CD4-positive, alpha-beta T cell treated with Interleukin-2 at 100 ng/mL for 4 hours (primary cell): ENCODE results near the gene OSR1.
"Not testable (repeated sequence)": the region's sequence is repeated elsewhere in the genome, so short reads cannot be mapped to it uniquely, and the experiment has no call there.

ENCODE experiments used
- DNase-seq: peaks from one replicate; pipeline ENCODE4 v3.0.0-alpha.2; 2020; ENCODE audit warnings: low spot score

The OSR1 gene

DNA sequence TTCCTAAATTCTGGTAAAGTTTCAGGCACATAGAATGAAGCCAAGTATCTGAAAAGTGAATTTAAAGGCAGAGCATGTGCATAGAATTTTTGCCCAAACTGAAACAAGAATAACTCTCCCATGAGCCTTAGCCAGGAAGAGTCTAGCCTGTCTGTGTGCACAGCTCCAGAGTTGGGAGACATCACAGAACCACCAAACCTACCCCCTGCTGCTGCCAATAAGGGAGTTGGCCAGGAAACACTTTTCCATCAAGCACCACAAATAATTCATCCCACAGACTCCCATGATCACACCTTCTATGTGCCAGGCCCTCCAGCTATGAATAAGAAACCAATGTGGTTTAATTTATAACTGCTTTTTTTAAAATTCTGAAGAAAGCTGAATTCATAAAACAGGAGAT lies 27.0 kb downstream of the OSR1 start:
- DNase-seq = no peak

DNA sequence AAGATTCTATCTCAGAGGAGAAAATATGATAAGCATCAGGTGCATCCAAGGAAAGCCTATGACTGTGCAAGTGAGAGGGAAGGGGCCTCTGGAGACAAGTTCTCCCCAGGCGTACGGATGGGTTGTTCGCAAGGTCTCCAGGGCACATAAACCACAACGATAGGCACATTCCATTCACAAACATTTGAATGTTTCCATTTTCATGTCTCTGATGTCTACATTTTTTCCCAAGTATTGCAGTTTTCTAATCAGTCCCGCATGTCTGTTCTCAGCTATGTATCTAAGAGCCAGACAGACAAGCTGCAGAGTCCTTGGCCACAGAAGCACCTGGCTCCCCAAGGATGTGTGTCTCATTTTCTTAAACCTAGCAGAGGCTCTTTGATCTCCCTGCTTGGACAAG lies 28.0 kb downstream of the OSR1 start:
- DNase-seq = no peak

DNA sequence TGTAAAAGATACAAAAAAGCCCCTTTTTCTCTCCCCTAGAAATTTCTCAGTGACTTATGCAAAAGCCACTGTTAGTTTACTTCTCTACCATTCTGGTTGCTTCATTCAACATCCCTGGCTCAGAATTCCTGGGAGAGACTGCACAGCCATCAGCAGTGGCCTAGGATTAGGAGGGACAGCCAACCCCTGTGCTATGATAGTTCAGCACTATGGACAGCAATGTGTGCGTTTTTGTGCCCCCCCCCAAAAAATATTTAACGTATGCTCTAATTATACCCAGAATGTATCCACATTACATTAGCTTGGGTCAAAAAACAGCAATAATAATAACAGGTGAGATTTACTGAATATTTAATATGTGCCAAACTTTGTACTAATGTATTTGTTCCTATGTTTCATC lies 29.0 kb downstream of the OSR1 start:
- no peak for DNase-seq

DNA sequence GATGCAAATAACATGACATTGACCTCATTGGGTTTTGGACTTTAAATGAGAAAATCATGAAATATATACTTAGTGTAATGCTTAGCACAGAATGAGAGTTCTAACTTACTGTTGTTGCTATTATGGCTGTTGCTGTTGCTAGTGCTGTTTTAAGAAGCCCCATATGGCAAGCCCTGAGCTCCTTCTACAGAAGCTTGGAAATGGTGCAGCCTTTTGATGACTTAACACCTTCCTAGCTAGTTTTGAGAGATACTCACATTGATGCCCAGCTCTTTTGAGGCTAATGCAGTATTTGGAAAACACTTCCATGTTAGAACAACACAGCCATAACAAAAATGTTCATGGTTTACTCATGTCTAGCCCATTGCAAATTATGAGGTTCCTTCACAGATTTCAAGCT lies 30.9 kb downstream of the OSR1 start:
- no peak for DNase-seq

DNA sequence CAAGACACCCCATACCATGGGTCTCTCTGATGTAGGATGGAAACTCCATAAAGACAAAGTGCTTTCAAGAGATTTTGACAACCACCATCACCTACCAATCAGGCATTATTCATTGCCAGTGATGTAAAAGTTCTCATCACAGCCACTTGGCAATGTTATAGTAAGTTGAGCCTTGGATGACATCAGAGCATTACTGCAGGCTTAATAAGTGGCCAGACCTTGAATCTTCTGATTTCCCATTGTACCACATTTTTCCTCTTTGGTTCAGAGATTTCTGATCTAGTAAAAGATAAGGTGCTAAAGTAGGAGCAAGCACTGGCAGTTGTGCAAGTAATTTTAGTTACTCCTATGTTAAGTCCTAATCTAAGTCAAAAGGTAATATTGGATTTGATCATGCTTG lies 36.5 kb downstream of the OSR1 start:
- no peak for DNase-seq

DNA sequence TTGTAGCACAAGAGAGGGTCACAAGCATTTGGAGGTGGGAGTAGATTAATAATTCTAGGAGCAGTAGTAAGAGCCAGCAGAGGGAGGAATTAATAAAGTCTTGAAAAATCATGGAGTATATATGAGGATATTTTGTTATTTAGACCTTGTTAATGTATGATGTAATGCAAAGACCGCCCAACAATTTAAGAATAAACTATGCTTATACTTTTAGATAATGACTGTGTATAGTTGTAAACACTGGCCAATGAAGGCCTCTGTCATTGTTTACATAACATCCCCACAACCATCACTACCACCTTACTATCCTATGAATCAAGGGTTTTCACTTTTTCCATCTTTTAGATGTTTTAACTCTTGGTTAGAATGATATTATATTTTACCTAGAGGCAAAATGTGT lies 37.6 kb downstream of the OSR1 start:
- no peak for DNase-seq

DNA sequence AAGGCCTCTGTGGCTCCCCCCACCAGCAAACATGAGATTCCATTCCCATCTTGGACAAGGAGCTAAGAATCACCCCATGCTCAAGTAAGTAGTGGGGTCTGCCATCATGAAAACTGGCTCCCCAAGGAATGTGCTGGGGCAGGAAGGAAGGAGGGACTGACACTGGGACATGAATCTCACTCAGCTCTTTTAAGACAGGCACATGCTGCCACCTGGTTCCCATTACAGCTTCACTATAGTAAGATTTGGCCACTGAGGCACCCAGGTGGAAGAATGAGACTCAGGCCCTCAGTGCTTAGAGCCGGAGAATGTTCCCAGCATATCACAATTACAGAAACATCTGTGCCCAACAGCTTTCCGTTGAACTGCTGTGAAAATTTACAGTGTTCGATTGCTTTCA lies 38.7 kb downstream of the OSR1 start:
- DNase-seq = no peak

DNA sequence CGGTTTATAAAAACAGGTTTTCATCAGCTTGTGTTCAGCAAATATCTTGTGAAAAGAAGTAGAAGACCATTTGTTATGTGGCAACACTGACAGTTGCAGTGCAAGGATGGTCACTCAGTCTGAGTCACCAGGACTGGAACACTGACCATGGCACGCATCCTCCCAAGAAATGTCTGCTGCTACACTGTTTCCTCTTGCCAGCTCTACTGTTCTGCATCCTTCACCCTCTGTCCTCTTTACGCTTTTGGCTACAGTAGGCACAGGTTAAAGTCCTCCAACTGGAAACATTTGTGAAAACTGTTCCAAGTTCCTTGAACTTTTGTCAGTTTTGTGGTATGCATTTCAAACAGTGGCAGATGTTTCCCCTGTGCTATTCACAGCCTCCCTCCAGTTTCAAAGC lies 39.4 kb downstream of the OSR1 start:
- no peak for DNase-seq

DNA sequence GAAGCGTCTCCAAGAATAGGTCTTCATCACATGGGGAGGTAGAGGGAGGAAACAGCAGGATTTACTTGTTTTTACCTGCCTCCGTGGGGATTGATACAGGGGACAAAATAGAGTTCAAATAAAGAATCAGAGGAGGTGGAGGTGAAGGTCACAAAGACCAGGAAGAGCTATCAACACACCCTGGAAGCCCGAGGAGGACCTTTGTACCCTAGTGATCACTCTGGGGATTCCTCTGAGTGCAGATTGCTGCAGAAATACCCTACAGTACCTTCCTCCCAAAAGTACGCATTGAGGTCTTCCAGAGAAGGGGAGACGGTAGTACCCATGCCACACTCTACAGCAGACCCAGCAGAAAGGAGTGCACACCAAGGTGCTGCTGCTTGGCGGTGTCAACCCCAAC lies 44.9 kb downstream of the OSR1 start:
- no peak for DNase-seq

DNA sequence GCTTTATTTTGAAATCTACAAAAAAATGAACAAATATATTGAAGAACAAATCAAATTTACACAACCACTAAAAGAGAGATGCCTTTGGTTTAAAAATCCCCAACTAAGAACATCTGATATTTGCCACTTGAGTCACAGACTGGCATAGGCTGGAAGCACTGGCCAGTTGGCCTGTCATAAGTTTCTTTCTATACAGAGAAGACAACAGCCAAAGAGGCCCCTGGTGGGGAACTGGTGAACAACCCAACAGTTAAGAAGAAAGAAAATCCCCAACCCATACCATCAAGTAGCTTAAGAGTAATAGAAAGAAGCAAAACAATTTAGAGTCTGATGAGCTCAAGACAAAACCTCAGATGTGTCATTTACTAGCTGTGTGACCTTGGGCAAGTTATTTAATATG lies 45.5 kb downstream of the OSR1 start:
- no peak for DNase-seq

DNA sequence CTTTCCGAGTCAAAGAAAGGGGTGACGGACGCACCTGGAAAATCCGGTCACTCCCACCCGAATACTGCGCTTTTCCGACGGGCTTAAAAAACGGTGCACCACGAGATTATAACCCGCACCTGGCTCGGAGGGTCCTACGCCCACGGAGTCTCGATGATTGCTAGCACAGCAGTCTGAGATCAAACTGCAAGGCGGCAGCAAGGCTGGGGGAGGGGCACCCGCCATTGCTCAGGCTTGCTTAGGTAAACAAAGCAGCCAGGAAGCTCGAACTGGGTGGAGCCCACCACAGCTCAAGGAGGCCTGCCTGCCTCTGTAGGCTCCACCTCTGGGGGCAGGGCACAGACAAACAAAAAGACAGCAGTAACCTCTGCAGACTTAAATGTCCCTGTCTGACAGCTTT lies 52.4 kb downstream of the OSR1 start:
- not testable (repeated sequence) for DNase-seq

DNA sequence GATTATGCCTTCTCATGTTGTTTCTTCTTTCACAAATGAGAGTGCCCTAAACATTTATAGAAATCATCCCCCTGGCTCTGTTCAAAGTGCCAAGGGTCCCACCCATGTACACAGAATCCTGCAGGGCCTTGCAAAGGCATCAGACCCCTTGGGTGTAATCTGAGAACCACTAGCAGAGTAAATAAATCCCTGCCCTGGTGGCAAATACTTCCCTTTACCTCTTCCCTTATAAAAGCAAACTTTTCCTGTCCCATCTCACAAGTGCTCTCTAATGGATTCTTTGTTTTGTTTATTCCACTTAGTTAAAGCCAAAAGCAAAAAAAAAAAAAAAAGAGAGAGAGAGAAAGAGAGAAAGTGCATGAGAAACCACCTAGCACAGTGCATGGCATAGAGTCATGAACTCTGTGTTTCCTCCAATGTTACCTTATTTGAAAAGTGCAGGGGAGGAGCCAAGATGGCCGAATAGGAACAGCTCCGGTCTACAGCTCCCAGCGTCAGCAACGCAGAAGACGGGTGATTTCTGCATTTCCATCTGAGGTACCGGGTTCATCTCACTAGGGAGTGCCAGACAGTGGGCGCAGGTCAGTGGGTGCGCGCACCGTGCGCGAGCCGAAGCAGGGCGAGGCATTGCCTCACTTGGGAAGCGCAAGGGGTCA lies 52.9 kb downstream of the OSR1 start:
- not testable (repeated sequence) for DNase-seq

DNA sequence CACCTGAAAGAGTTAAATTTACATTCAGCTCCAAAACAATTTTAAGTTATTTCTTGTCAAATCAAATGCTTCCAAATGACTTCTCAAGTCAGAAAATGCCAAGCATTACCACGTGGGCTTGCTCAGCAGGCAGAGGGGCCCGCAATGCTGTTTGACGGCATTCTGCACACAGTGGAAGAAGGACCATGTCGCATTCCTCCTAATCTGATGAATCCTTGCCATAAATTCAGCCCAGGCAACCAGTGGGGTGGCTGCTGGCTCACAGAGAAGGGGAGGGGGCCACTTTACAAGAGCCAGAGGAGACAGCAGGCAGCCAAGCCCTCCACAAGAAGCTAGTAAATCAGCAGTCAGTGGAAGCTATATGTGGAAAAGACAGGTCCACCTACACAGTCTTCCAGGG lies 56.7 kb downstream of the OSR1 start:
- DNase-seq = no peak
